GM15510 (cell line): ENCODE data around the gene SERPINB7.

ENCODE experiments used
- POLR2A ChIP-seq: IDR thresholded peaks from 3 replicates; pipeline ENCODE4 v1.6.1; 2011; ENCODE audit warnings: borderline replicate concordance; ENCODE audit not compliant: insufficient read length; ENCODE audit errors: extremely low read depth

SERPINB7 gene

GRCh38 chr18:63829886-63830285 lies 54.7 kb downstream of the SERPINB7 start:
- no peak for TF ChIP-seq POLR2A

GRCh38 chr18:63831080-63831788 lies 56.0 kb downstream of the SERPINB7 start:
- no peak for TF ChIP-seq POLR2A

- TF ChIP-seq POLR2A = no peak
These were observed 57.3 kb downstream of the SERPINB7 start for GRCh38 chr18:63832470-63832869.

- TF ChIP-seq POLR2A = no peak
These were observed 59.4 kb downstream of the SERPINB7 start for GRCh38 chr18:63834471-63835113.

GRCh38 chr18:63836456-63836855 lies 61.2 kb downstream of the SERPINB7 start:
- TF ChIP-seq POLR2A = no peak

GRCh38 chr18:63837590-63837989 lies 62.4 kb downstream of the SERPINB7 start:
- no peak for TF ChIP-seq POLR2A

- TF ChIP-seq POLR2A = no peak
These were observed 67.8 kb downstream of the SERPINB7 start for GRCh38 chr18:63843008-63843407.

GRCh38 chr18:63844254-63844653 lies 69.0 kb downstream of the SERPINB7 start:
- no peak for TF ChIP-seq POLR2A

GRCh38 chr18:63848159-63848558 lies 72.9 kb downstream of the SERPINB7 start:
- TF ChIP-seq POLR2A = no peak

- TF ChIP-seq POLR2A = no peak
These were observed 74.8 kb downstream of the SERPINB7 start for GRCh38 chr18:63850020-63850419.

GRCh38 chr18:63850636-63851035 lies 75.4 kb downstream of the SERPINB7 start:
- TF ChIP-seq POLR2A = no peak
